Measurements from ENCODE around the gene PRPF40B. TPM values are rescaled to one million over a fixed set of nuclear protein-coding genes. Genes with fewer than 3 reads are reported as not detected.

Gene PRPF40B
- total RNA-seq, 1 experiment from 2014 or later: 27.5 TPM

DNA sequence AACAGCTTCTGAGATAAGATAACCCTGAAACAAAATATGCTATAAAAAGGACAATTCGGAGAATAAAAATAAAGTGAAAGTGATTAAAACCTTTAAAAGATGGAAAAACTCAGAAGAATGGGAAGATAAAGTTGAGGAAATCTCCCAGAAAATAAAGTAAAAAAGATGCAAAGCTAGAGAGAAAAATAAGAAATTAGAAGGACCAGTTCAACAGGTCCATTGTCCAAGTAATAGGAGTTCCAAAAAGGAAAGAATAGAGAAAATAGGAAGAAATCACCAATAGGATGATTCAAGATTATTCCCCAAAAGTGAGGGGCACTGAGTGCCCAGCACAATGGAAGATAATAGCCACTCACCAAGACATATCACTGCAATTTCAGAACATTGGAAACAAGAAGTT lies 4.8 kb upstream of the PRPF40B start:
- Histone ChIP-seq H3K4me3 (no peak overlapping the region), H3K9me2 (ENCODE audit: insufficient read depth) (no peaks in the 10 kb centered on the region), H3F3A (ENCODE audit: insufficient read depth, low read depth) (peaks cover 49% of the 10 kb centered on the region), H3K4me2 (0 out of 2 replicates have a peak overlapping the region, but pooled peaks have one; percentile 41), H3K27me3 (ENCODE audit: insufficient read depth, low read depth) (no peaks in the 10 kb centered on the region), H3K4me1 (replicated peaks; ENCODE audit: insufficient read depth) (peaks cover 38% of the 10 kb centered on the region), H3K79me2 (ENCODE audit: low read depth) (no peaks in the 10 kb centered on the region), H4K20me1 (ENCODE audit: insufficient read depth) (no peaks in the 10 kb centered on the region), H3K9me3 (ENCODE audit: insufficient read depth, low read depth) (peaks cover 12% of the 10 kb centered on the region), H3K27ac (0 out of 2 replicates have a peak overlapping the region, but pooled peaks have one; percentile 5), H2AFZ (no peak overlapping the region), H3K36me3 (ENCODE audit: low read depth) (no peaks in the 10 kb centered on the region)
- ChIA-PET POLR2A (ENCODE audit: unreplicated experiment) (no interaction called here), CTCF (interaction anchor here (1.0 kb wide), 1 partner anchor 123 kb away, joined by 3 read pairs; the partner anchor contains the start of gene TMBIM6)
- BruUV-seq (replicated peaks): no TSS peak
- DNase-seq: no peak
- TF ChIP-seq EZH2 (IDR thresholded peaks at IDR 0.05; ENCODE audit: low read depth) (no peak), CTCF (conservative IDR thresholded peaks at IDR 0.05) (no peak)
- intact Hi-C loops (cut with micrococcal nuclease; ENCODE audit: unreplicated experiment): no loop called here

GRCh38 chr12:49619286-49619685 lies 4.1 kb upstream of the PRPF40B start:
- Histone ChIP-seq H3K27ac (0 out of 2 replicates have a peak overlapping the region, but pooled peaks have one; percentile 5), H3K9me3 (ENCODE audit: insufficient read depth, low read depth) (peaks cover 12% of the 10 kb centered on the region), H3K27me3 (ENCODE audit: insufficient read depth, low read depth) (no peaks in the 10 kb centered on the region), H4K20me1 (ENCODE audit: insufficient read depth) (no peaks in the 10 kb centered on the region), H3K79me2 (ENCODE audit: low read depth) (no peaks in the 10 kb centered on the region), H3K4me2 (peak overlapping the region; percentile 41), H3K36me3 (ENCODE audit: low read depth) (no peaks in the 10 kb centered on the region), H3K4me3 (no peak overlapping the region), H3K4me1 (replicated peaks; ENCODE audit: insufficient read depth) (peaks cover 42% of the 10 kb centered on the region), H3K9me2 (ENCODE audit: insufficient read depth) (no peaks in the 10 kb centered on the region), H2AFZ (peak overlapping the region; percentile 45; the same call in 1 of the 2 replicates), H3F3A (ENCODE audit: insufficient read depth, low read depth) (peaks cover 55% of the 10 kb centered on the region)
- TF ChIP-seq EZH2 (IDR thresholded peaks at IDR 0.05; ENCODE audit: low read depth) (no peak), CTCF (conservative IDR thresholded peaks at IDR 0.05) (no peak)
- ChIA-PET POLR2A (ENCODE audit: unreplicated experiment) (no interaction called here), CTCF (interaction anchor here (1.0 kb wide), 1 partner anchor 122 kb away, joined by 3 read pairs; the partner anchor contains the start of gene TMBIM6)
- no TSS peak for BruUV-seq (replicated peaks)
- intact Hi-C loops (cut with micrococcal nuclease; ENCODE audit: unreplicated experiment): no loop called here
- DNase-seq: peak in 1 of 2 experiments; percentile 66

GRCh38 chr12:49621651-49622500 lies 1.5 kb upstream of the PRPF40B start:
- H3K79me2 ChIP-seq (ENCODE audit: low read depth): no peaks in the 10 kb centered on the region
- POLR2A ChIA-PET (ENCODE audit: unreplicated experiment): interaction anchor here (0.6 kb wide), 2 partner anchors 122 to 486 kb away, joined by 4 to 6 read pairs; no protein-coding TSS in a partner anchor
- intact Hi-C loops (cut with micrococcal nuclease; ENCODE audit: unreplicated experiment): loop anchor here (5.0 kb wide), 1 partner anchor 275 kb away; the partner anchor contains the start of gene DNAJC22
- no peaks in the 10 kb centered on the region for H3K27me3 ChIP-seq (ENCODE audit: insufficient read depth, low read depth)
- TF ChIP-seq EZH2 (IDR thresholded peaks at IDR 0.05; ENCODE audit: low read depth) (no peak), CTCF (conservative IDR thresholded peaks at IDR 0.05) (no peak)
- peak overlapping the region; percentile 56; the same call in 1 of the 2 replicates for H3K27ac ChIP-seq
- peak overlapping the region; percentile 98 for H3K4me2 ChIP-seq
- BruUV-seq (replicated peaks): no TSS peak
- H3K4me3 ChIP-seq: peak overlapping the region; percentile 97
- H3K36me3 ChIP-seq (ENCODE audit: low read depth): no peaks in the 10 kb centered on the region
- H2AFZ ChIP-seq: peak overlapping the region; percentile 95
- CTCF ChIA-PET: interaction anchor here (0.5 kb wide), 1 partner anchor 275 kb away, joined by 6 read pairs; the partner anchor contains the start of gene DNAJC22
- peaks cover 63% of the 10 kb centered on the region for H3F3A ChIP-seq (ENCODE audit: insufficient read depth, low read depth)
- peaks cover 1% of the 10 kb centered on the region; the same call in 1 of the 2 replicates for H3K9me3 ChIP-seq (ENCODE audit: insufficient read depth, low read depth)
- H3K9me2 ChIP-seq (ENCODE audit: insufficient read depth): no peaks in the 10 kb centered on the region
- peaks cover 48% of the 10 kb centered on the region for H3K4me1 ChIP-seq (replicated peaks; ENCODE audit: insufficient read depth)
- H4K20me1 ChIP-seq (ENCODE audit: insufficient read depth): no peaks in the 10 kb centered on the region
- no peak for DNase-seq
